H1 (cell line): ENCODE measurements around the gene ANKRD31. TPM values are rescaled to one million over a fixed set of nuclear protein-coding genes. Genes with fewer than 3 reads are reported as not detected.

Source experiments
- BACH1 ChIP-seq: IDR thresholded peaks from 2 replicates; pipeline ENCODE4 v1.6.1; 2012; ENCODE audit warnings: low read length, improper control_type of control experiment
- RFX5 ChIP-seq: IDR thresholded peaks from 2 replicates; pipeline ENCODE4 v1.6.1; 2011; ENCODE audit warnings: low read depth, low read length, improper control_type of control experiment, borderline replicate concordance
- polyA plus RNA-seq, 7 experiments: library from polyadenylated mRNA; depleted of rRNA in 3 of 7; stranded (reverse) in 5 of 7; unstranded in 2 of 7; fragments of >200 nt in 5 of 7; fragments of 200-250 nt in 2 of 7; gene quantifications; 1 replicate in 5 of 7; 2 replicates in 1 of 7; 4 replicates in 1 of 7; pipeline versions ENCODE4 v1.2.1 to v1.2.3, GENCODE V29; 2011 to 2013; ENCODE audit warnings: missing spikeins in 2 of 7, mixed read lengths in 2 of 7
- total RNA-seq: library from RNA; stranded (reverse); fragmentation: NEBNext Ultra II Directional; extraction: Animal tissue kit (Norgen Biotek cat#: 25700); gene quantifications from 2 replicates; pipeline ENCODE4 v1.2.1, GENCODE V29; 2021
- TF ChIP-seq, protein P1 (sequence below): fragments of 300-600 bp; sonication (generic); IDR thresholded peaks from 2 replicates; pipeline ENCODE4 v1.7.1; 2012; ENCODE audit warnings: low read length, moderate library complexity, mild to moderate bottlenecking, inconsistent platforms; ENCODE audit not compliant: insufficient replicate concordance

Gene ANKRD31
- total and polyA plus RNA-seq, 2 of the 8 experiments (the other 6 are each of a cell fraction or from before 2014, with no cell fraction given) = 0.05 to 0.06 TPM

- TF ChIP-seq, protein P1, sequence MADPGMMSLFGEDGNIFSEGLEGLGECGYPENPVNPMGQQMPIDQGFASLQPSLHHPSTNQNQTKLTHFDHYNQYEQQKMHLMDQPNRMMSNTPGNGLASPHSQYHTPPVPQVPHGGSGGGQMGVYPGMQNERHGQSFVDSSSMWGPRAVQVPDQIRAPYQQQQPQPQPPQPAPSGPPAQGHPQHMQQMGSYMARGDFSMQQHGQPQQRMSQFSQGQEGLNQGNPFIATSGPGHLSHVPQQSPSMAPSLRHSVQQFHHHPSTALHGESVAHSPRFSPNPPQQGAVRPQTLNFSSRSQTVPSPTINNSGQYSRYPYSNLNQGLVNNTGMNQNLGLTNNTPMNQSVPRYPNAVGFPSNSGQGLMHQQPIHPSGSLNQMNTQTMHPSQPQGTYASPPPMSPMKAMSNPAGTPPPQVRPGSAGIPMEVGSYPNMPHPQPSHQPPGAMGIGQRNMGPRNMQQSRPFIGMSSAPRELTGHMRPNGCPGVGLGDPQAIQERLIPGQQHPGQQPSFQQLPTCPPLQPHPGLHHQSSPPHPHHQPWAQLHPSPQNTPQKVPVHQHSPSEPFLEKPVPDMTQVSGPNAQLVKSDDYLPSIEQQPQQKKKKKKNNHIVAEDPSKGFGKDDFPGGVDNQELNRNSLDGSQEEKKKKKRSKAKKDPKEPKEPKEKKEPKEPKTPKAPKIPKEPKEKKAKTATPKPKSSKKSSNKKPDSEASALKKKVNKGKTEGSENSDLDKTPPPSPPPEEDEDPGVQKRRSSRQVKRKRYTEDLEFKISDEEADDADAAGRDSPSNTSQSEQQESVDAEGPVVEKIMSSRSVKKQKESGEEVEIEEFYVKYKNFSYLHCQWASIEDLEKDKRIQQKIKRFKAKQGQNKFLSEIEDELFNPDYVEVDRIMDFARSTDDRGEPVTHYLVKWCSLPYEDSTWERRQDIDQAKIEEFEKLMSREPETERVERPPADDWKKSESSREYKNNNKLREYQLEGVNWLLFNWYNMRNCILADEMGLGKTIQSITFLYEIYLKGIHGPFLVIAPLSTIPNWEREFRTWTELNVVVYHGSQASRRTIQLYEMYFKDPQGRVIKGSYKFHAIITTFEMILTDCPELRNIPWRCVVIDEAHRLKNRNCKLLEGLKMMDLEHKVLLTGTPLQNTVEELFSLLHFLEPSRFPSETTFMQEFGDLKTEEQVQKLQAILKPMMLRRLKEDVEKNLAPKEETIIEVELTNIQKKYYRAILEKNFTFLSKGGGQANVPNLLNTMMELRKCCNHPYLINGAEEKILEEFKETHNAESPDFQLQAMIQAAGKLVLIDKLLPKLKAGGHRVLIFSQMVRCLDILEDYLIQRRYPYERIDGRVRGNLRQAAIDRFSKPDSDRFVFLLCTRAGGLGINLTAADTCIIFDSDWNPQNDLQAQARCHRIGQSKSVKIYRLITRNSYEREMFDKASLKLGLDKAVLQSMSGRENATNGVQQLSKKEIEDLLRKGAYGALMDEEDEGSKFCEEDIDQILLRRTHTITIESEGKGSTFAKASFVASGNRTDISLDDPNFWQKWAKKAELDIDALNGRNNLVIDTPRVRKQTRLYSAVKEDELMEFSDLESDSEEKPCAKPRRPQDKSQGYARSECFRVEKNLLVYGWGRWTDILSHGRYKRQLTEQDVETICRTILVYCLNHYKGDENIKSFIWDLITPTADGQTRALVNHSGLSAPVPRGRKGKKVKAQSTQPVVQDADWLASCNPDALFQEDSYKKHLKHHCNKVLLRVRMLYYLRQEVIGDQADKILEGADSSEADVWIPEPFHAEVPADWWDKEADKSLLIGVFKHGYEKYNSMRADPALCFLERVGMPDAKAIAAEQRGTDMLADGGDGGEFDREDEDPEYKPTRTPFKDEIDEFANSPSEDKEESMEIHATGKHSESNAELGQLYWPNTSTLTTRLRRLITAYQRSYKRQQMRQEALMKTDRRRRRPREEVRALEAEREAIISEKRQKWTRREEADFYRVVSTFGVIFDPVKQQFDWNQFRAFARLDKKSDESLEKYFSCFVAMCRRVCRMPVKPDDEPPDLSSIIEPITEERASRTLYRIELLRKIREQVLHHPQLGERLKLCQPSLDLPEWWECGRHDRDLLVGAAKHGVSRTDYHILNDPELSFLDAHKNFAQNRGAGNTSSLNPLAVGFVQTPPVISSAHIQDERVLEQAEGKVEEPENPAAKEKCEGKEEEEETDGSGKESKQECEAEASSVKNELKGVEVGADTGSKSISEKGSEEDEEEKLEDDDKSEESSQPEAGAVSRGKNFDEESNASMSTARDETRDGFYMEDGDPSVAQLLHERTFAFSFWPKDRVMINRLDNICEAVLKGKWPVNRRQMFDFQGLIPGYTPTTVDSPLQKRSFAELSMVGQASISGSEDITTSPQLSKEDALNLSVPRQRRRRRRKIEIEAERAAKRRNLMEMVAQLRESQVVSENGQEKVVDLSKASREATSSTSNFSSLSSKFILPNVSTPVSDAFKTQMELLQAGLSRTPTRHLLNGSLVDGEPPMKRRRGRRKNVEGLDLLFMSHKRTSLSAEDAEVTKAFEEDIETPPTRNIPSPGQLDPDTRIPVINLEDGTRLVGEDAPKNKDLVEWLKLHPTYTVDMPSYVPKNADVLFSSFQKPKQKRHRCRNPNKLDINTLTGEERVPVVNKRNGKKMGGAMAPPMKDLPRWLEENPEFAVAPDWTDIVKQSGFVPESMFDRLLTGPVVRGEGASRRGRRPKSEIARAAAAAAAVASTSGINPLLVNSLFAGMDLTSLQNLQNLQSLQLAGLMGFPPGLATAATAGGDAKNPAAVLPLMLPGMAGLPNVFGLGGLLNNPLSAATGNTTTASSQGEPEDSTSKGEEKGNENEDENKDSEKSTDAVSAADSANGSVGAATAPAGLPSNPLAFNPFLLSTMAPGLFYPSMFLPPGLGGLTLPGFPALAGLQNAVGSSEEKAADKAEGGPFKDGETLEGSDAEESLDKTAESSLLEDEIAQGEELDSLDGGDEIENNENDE = no peak
- TF ChIP-seq RFX5 = no peak
- no peak for TF ChIP-seq BACH1
Measured at GRCh38 chr5:75281716-75282465, 45.2 kb upstream of the ANKRD31 start (continued).
